Measurements from ENCODE around the gene CDKN1A. TPM values are rescaled to one million over a fixed set of nuclear protein-coding genes. Genes with fewer than 3 reads are reported as not detected.

Gene CDKN1A
- total RNA-seq, 4 donors from 2014 or later, result 86.8 to 209 (median 131) TPM

DNA sequence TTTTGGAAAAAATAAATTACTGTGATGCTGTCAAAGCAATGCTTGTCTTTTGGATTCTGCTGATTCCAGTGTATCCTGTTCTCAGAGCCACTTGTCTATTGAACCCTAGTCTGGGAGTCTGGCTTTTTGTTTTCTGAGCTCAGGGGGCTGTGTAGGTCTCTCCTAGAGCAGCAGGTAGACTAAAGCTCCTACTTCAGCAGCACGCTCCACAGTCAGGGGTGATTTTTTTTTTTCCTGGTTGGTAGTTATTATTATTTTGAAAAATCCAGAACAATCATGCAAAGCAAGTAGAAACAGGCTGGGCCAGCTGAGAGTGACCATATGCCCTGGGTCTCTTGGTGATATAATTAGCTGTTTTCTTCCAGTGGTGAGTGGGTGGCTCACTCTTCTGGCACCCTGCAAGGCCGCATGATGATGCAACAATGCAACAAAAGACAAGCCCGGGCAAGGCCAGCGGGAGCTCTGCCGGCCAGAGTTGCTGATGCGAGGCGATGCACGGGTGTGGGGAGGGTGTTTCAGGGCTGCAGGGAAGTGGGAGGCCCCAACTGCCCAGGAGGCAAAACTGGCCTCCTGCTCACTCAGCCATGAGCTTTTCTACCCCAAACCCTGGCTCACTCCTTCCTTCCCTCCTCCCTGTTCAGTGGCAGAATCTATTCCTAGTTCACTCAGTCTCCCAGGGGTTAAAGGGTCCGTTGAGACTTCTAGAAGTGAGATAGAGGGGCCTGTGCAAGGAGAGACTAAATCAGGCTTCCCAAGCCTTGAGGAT is 11.5 kb upstream of the CDKN1A start:
- intact Hi-C loops (cut with DNase I), result no loop called here
- WGBS, 2 donors, result 30 to 49% methylated on average over 6 to 9 of the region's 9 CpGs
- Histone ChIP-seq H3K27ac (peak overlapping the region; percentile 25 to 54 (median 49)), H3K4me1 (peaks cover 10 to 40% (median 32%) of the 10 kb centered on the region in 3 donors), H3K36me3 (no peaks in the 10 kb centered on the region), H3K27me3 (no peaks in the 10 kb centered on the region), H3K4me3 (peak overlapping the region in 1 of 4 donors; percentile 12), H3K9me3 (no peaks in the 10 kb centered on the region)
- DNase-seq, result no peak
- TF ChIP-seq CTCF (IDR thresholded peaks at IDR 0.05) (no peak), POLR2A (IDR thresholded peaks at IDR 0.05) (no peak)

DNA sequence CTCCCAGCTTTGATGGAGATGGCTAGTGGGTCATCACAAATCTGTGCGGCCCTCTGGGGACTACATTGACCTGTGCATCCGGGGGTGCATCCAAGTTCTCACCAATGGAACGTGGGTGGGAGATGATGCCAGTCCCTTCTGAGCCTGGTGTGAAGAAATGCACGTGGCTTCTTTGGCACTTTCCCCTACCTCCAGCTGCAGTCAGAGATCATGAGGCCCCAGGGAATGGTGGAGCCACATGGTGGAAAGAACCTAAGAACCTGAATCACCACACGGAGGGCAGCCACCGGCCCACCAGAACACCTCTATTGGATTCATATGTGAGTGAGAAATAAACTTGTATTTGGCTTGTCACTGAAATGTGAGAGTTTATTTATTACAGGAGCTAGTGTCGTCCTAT is 9.9 kb upstream of the CDKN1A start:
- H3K36me3 ChIP-seq, result no peaks in the 10 kb centered on the region
- no peaks in the 10 kb centered on the region for H3K27me3 ChIP-seq
- no peak overlapping the region for H3K27ac ChIP-seq
- WGBS, 2 donors, result 80 to 87% methylated on average over 4 to 5 of the region's 7 CpGs
- no peak for TF ChIP-seq POLR2A (IDR thresholded peaks at IDR 0.05)
- no peak for TF ChIP-seq CTCF (IDR thresholded peaks at IDR 0.05)
- no peaks in the 10 kb centered on the region for H3K9me3 ChIP-seq
- H3K4me1 ChIP-seq, result peaks cover 4 to 24% (median 21%) of the 10 kb centered on the region in 3 donors
- no peak overlapping the region for H3K4me3 ChIP-seq
- DNase-seq, result no peak
- intact Hi-C loops (cut with DNase I), result no loop called here

DNA sequence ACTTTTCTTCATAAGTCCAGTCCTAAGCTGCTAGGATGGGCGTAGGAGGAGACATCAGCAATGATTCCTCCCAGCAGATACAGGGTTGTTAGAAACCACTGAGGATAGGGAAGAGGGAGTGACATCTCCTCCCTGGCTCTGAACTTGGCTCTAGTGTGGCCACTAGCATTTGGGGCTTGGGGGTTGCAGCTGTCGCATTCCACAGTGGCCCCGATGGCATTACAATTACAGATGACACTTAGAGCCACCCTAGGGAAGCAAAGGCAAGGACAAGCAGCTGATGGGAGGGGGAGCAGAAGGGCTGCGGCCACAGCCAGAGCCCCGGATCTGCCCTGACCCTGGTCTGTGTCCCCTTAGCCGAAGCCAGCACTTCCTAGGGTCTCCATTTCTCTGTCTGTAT is 9.5 kb upstream of the CDKN1A start:
- H3K9me3 ChIP-seq, result no peaks in the 10 kb centered on the region
- H3K27me3 ChIP-seq, result no peaks in the 10 kb centered on the region
- no peak for DNase-seq
- intact Hi-C loops (cut with DNase I), result no loop called here
- H3K4me1 ChIP-seq, result peaks cover 4 to 23% (median 21%) of the 10 kb centered on the region in 3 donors
- TF ChIP-seq CTCF (IDR thresholded peaks at IDR 0.05) (no peak), POLR2A (IDR thresholded peaks at IDR 0.05) (no peak)
- H3K36me3 ChIP-seq, result no peaks in the 10 kb centered on the region
- no peak overlapping the region for H3K4me3 ChIP-seq
- no peak overlapping the region for H3K27ac ChIP-seq
- WGBS, 2 donors, result 89 to 96% methylated on average over 4 to 5 of the region's 6 CpGs

- intact Hi-C loops (cut with DNase I), result loop anchor here (10.0 kb wide), 1 partner anchor 235 kb away; no protein-coding TSS in a partner anchor
- no peak for TF ChIP-seq CTCF (IDR thresholded peaks at IDR 0.05)
- no peak for TF ChIP-seq POLR2A (IDR thresholded peaks at IDR 0.05)
- Histone ChIP-seq H3K36me3 (no peaks in the 10 kb centered on the region), H3K27me3 (no peaks in the 10 kb centered on the region), H3K9me3 (no peaks in the 10 kb centered on the region), H3K4me1 (peaks cover 4 to 23% (median 21%) of the 10 kb centered on the region in 3 donors), H3K4me3 (no peak overlapping the region), H3K27ac (no peak overlapping the region)
- DNase-seq, result no peak
- 88% methylated on average over 7 of the region's 7 CpGs for whole genome bisulfite sequencing, 2 donors
Measured at GRCh38 chr6:36670271-36670670, 8.2 kb upstream of the CDKN1A start.

- no peak for DNase-seq
- intact Hi-C loops (cut with DNase I), result loop anchor here (10.0 kb wide), 1 partner anchor 237 kb away; no protein-coding TSS in a partner anchor
- Histone ChIP-seq H3K9me3 (no peaks in the 10 kb centered on the region), H3K4me1 (peaks cover 15 to 24% (median 23%) of the 10 kb centered on the region in 3 donors), H3K27me3 (no peaks in the 10 kb centered on the region), H3K27ac (no peak overlapping the region), H3K36me3 (no peaks in the 10 kb centered on the region), H3K4me3 (no peak overlapping the region)
- 73 to 81% methylated on average over 4 to 6 of the region's 6 CpGs for WGBS, 2 donors
- TF ChIP-seq POLR2A (IDR thresholded peaks at IDR 0.05), result no peak
- TF ChIP-seq CTCF (IDR thresholded peaks at IDR 0.05), result no peak
Measured at GRCh38 chr6:36671687-36672375, 6.7 kb upstream of the CDKN1A start.
